Measurements from ENCODE around the gene MAP2K4.

The MAP2K4 gene

GRCh38 chr17:12040478-12040877 is 19.8 kb downstream of the MAP2K4 start:
- DNase-seq, result no peak

GRCh38 chr17:12041312-12041711 is 20.6 kb downstream of the MAP2K4 start:
- no peak for DNase-seq

GRCh38 chr17:12043702-12044101 is 23.0 kb downstream of the MAP2K4 start:
- no peak for DNase-seq

- no peak for DNase-seq
Observed at GRCh38 chr17:12046786-12047185, 26.1 kb downstream of the MAP2K4 start.

- DNase-seq, result no peak
Observed at GRCh38 chr17:12047681-12048376, 27.2 kb downstream of the MAP2K4 start.

- no peak for DNase-seq
Observed at GRCh38 chr17:12048843-12049473, 28.3 kb downstream of the MAP2K4 start.

GRCh38 chr17:12050646-12051225 is 30.1 kb downstream of the MAP2K4 start:
- no peak for DNase-seq

- peak in 1 of 14 donors; percentile 12 for DNase-seq
Observed at GRCh38 chr17:12053552-12053951, 32.9 kb downstream of the MAP2K4 start.

- no peak for DNase-seq
Observed at GRCh38 chr17:12055889-12056288, 35.2 kb downstream of the MAP2K4 start.

GRCh38 chr17:12057520-12057919 is 36.8 kb downstream of the MAP2K4 start:
- no peak for DNase-seq

GRCh38 chr17:12058535-12058934 is 37.9 kb downstream of the MAP2K4 start:
- DNase-seq, result no peak

GRCh38 chr17:12062249-12062648 is 41.6 kb downstream of the MAP2K4 start:
- no peak for DNase-seq

GRCh38 chr17:12064395-12064794 is 43.7 kb downstream of the MAP2K4 start:
- DNase-seq, result no peak

GRCh38 chr17:12067485-12067884 is 46.8 kb downstream of the MAP2K4 start:
- no peak for DNase-seq

- no peak for DNase-seq
Observed at GRCh38 chr17:12068946-12069345, 48.3 kb downstream of the MAP2K4 start.

GRCh38 chr17:12070561-12070960 is 49.9 kb downstream of the MAP2K4 start:
- DNase-seq, result peak in 1 of 14 donors; percentile 27

- DNase-seq, result no peak
Observed at GRCh38 chr17:12074346-12074745, 53.7 kb downstream of the MAP2K4 start.

GRCh38 chr17:12077773-12078172 is 57.1 kb downstream of the MAP2K4 start:
- DNase-seq, result no peak

- DNase-seq, result no peak
Observed at GRCh38 chr17:12078791-12079190, 58.1 kb downstream of the MAP2K4 start.

GRCh38 chr17:12081720-12082119 is 61.0 kb downstream of the MAP2K4 start:
- no peak for DNase-seq

- no peak for DNase-seq
Observed at GRCh38 chr17:12085076-12085949, 64.6 kb downstream of the MAP2K4 start.

GRCh38 chr17:12088035-12088434 is 67.4 kb downstream of the MAP2K4 start:
- no peak for DNase-seq

- no peak for DNase-seq
Observed at GRCh38 chr17:12089809-12090384, 69.2 kb downstream of the MAP2K4 start.
